Naive thymus-derived CD8-positive, alpha-beta T cell (primary cell): ENCODE results near the gene IL22RA1. TPM values are rescaled to one million over a fixed set of nuclear protein-coding genes. Genes with fewer than 3 reads are reported as not detected.

Source experiments
- ATAC-seq, 2 donors: fragments of 150-1000 bp; cut with Tn5 transposase in 1 of 2; sonication (Bioruptor Pico), chemical (Tn5 transposase) in 1 of 2; 1 replicate in 1 of 2; 2 replicates in 1 of 2; pipeline ENCODE4 v1.10.0; 2021; ENCODE audit warnings: mild to moderate bottlenecking in 2 of 2, moderate library complexity in 2 of 2
- POLR2A ChIA-PET: fragments of 350-600 bp; sonication (Branson Sonifier 250); formaldehyde crosslinking; loops from one replicate; lab custom pipeline; 2021; ENCODE audit warnings: antibody characterized with exemption; lab: Charles Lee
- DNase-seq, 10 donors: peaks; one replicate each; pipeline versions ENCODE4 v3.0.0 to v3.0.0-alpha.2; 2020 to 2022
- H3K27ac Mint-ChIP-seq, 10 donors: one replicate each; pipeline ENCODE4 v1.8.0; 2020 to 2022; ENCODE audit warnings: mild to moderate bottlenecking in 10 of 10, mixed read lengths in 10 of 10, moderate library complexity in 4 of 10, inconsistent platforms in 1 of 10
- H3K27me3 Mint-ChIP-seq, 5 donors: one replicate each; pipeline ENCODE4 v1.8.0; 2021 to 2022; ENCODE audit warnings: mixed read lengths in 5 of 5
- H3K36me3 Mint-ChIP-seq, 3 donors: one replicate each; pipeline ENCODE4 v1.8.0; 2020 to 2022; ENCODE audit warnings: mixed read lengths in 3 of 3, mild to moderate bottlenecking in 2 of 3, inconsistent platforms in 1 of 3
- H3K4me1 Mint-ChIP-seq, 4 donors: one replicate each; pipeline ENCODE4 v1.8.0; 2021 to 2022; ENCODE audit warnings: mixed read lengths in 4 of 4
- H3K4me3 Mint-ChIP-seq, 10 donors: one replicate each; pipeline ENCODE4 v1.8.0; 2020 to 2022; ENCODE audit warnings: mild to moderate bottlenecking in 10 of 10, mixed read lengths in 10 of 10, moderate library complexity in 6 of 10, inconsistent platforms in 1 of 10
- H3K9me3 Mint-ChIP-seq, 9 donors: one replicate each; pipeline ENCODE4 v1.8.0; 2020 to 2022; ENCODE audit warnings: mixed read lengths in 9 of 9, mild to moderate bottlenecking in 3 of 9, inconsistent platforms in 1 of 9, moderate library complexity in 1 of 9
- polyA plus RNA-seq, 3 donors: library from polyadenylated mRNA; unstranded; fragments of 300-500 nt; fragmentation: Illumina TruSeq; gene quantifications; one replicate each; pipeline ENCODE4 v1.2.3, GENCODE V29; 2021
- total RNA-seq, 8 experiments: library from RNA in 2 of 8; stranded (reverse) in 2 of 8; gene quantifications; one replicate each; pipeline ENCODE4 v1.2.3 and lab custom pipeline; 2021 to 2026

The IL22RA1 gene
- total and polyA plus RNA-seq, 5 experiments from 2014 or later: not detected

GRCh38 chr1:24162201-24162600 is 19.3 kb upstream of the IL22RA1 start:
- Mint-ChIP-seq H3K27me3 (peaks cover 0 to 2% (median 0%) of the 10 kb centered on the region in 5 donors), H3K4me1 (peaks cover 0 to 5% (median under 1%) of the 10 kb centered on the region in 4 donors), H3K4me3 (no peak overlapping the region), H3K36me3 (peaks cover 9 to 49% (median 9%) of the 10 kb centered on the region in 3 donors), H3K27ac (peak overlapping the region in 3 of 10 donors; percentile 46 to 65 (median 48)), H3K9me3 (no peaks in the 10 kb centered on the region)
- ATAC-seq: no peak
- no peak for DNase-seq
- POLR2A ChIA-PET: no interaction called here

- POLR2A ChIA-PET: no interaction called here
- H3K4me3 Mint-ChIP-seq: no peak overlapping the region
These were observed 18.3 kb upstream of the IL22RA1 start for GRCh38 chr1:24161270-24161669.

GRCh38 chr1:24159366-24159765 is 16.4 kb upstream of the IL22RA1 start:
- H3K4me1 Mint-ChIP-seq: peaks cover 0 to 5% (median under 1%) of the 10 kb centered on the region in 4 donors
- H3K9me3 Mint-ChIP-seq: no peaks in the 10 kb centered on the region
- no peak overlapping the region for H3K4me3 Mint-ChIP-seq
- peak overlapping the region in 1 of 10 donors; percentile 53 for H3K27ac Mint-ChIP-seq
- H3K36me3 Mint-ChIP-seq: peaks cover 0 to 36% (median 6%) of the 10 kb centered on the region in 3 donors
- no peaks in the 10 kb centered on the region for H3K27me3 Mint-ChIP-seq
- ATAC-seq: no peak
- DNase-seq: no peak
- POLR2A ChIA-PET: no interaction called here

More at GRCh38 chr1:24161270-24161669, 18.3 kb upstream of the IL22RA1 start:
- Mint-ChIP-seq H3K27me3 (peaks cover 0 to 2% (median 0%) of the 10 kb centered on the region in 5 donors), H3K9me3 (no peaks in the 10 kb centered on the region), H3K4me1 (peaks cover 0 to 5% (median under 1%) of the 10 kb centered on the region in 4 donors), H3K36me3 (peaks cover 9 to 45% (median 9%) of the 10 kb centered on the region in 3 donors), H3K27ac (peak overlapping the region in 1 of 10 donors; percentile 43)
- DNase-seq (no peak), ATAC-seq (no peak)

- POLR2A ChIA-PET: no interaction called here
These were observed 15.1 kb upstream of the IL22RA1 start for GRCh38 chr1:24157918-24158481.

GRCh38 chr1:24156542-24157260 is 13.8 kb upstream of the IL22RA1 start:
- Mint-ChIP-seq H3K27me3 (peaks cover 1 to 21% (median 7%) of the 10 kb centered on the region in 5 donors), H3K9me3 (no peaks in the 10 kb centered on the region), H3K27ac (no peak overlapping the region), H3K4me3 (no peak overlapping the region), H3K36me3 (peaks cover 0 to 33% (median 6%) of the 10 kb centered on the region in 3 donors), H3K4me1 (no peaks in the 10 kb centered on the region)
- POLR2A ChIA-PET: no interaction called here
- DNase-seq: no peak
- no peak for ATAC-seq

More at GRCh38 chr1:24157918-24158481, 15.1 kb upstream of the IL22RA1 start:
- Mint-ChIP-seq H3K27ac (no peak overlapping the region), H3K36me3 (peaks cover 0 to 34% (median 6%) of the 10 kb centered on the region in 3 donors), H3K27me3 (peaks cover 0 to 8% (median 3%) of the 10 kb centered on the region in 5 donors), H3K4me3 (no peak overlapping the region), H3K9me3 (no peaks in the 10 kb centered on the region), H3K4me1 (peaks cover 0 to 3% (median under 1%) of the 10 kb centered on the region in 4 donors)
- no peak for ATAC-seq
- DNase-seq: no peak

- no peak overlapping the region for H3K4me3 Mint-ChIP-seq
- H3K27me3 Mint-ChIP-seq: peaks cover 9 to 36% (median 15%) of the 10 kb centered on the region in 5 donors
These were observed 12.3 kb upstream of the IL22RA1 start for GRCh38 chr1:24155011-24155782.

GRCh38 chr1:24154215-24154614 is 11.3 kb upstream of the IL22RA1 start:
- peaks cover 0 to 22% (median 5%) of the 10 kb centered on the region in 3 donors for H3K36me3 Mint-ChIP-seq
- ATAC-seq (no peak), DNase-seq (no peak)
- POLR2A ChIA-PET: no interaction called here
- H3K4me1 Mint-ChIP-seq: peaks cover 8 to 19% (median 12%) of the 10 kb centered on the region in 4 donors
- no peak overlapping the region for H3K4me3 Mint-ChIP-seq
- H3K27ac Mint-ChIP-seq: no peak overlapping the region
- no peaks in the 10 kb centered on the region for H3K9me3 Mint-ChIP-seq
- peaks cover 9 to 46% (median 21%) of the 10 kb centered on the region in 5 donors for H3K27me3 Mint-ChIP-seq

More at GRCh38 chr1:24155011-24155782, 12.3 kb upstream of the IL22RA1 start:
- DNase-seq (no peak), ATAC-seq (no peak)
- Mint-ChIP-seq H3K4me1 (peaks cover 6 to 13% (median 10%) of the 10 kb centered on the region in 4 donors), H3K9me3 (no peaks in the 10 kb centered on the region), H3K27ac (no peak overlapping the region), H3K36me3 (peaks cover 0 to 28% (median 6%) of the 10 kb centered on the region in 3 donors)
- POLR2A ChIA-PET: no interaction called here

GRCh38 chr1:24152631-24153494 is 9.9 kb upstream of the IL22RA1 start:
- peaks cover 8 to 19% (median 12%) of the 10 kb centered on the region in 4 donors for H3K4me1 Mint-ChIP-seq
- no peak for ATAC-seq
- no peak overlapping the region for H3K27ac Mint-ChIP-seq
- POLR2A ChIA-PET: interaction anchor here (0.6 to 0.7 kb wide), 2 partner anchors 266 to 443 kb away, joined by 4 read pairs; no protein-coding TSS in a partner anchor
- H3K27me3 Mint-ChIP-seq: peaks cover 9 to 60% (median 21%) of the 10 kb centered on the region in 5 donors
- peaks cover 0 to 12% (median 5%) of the 10 kb centered on the region in 3 donors for H3K36me3 Mint-ChIP-seq
- H3K4me3 Mint-ChIP-seq: peak overlapping the region in 1 of 10 donors; percentile 45
- H3K9me3 Mint-ChIP-seq: no peaks in the 10 kb centered on the region
- DNase-seq: no peak

GRCh38 chr1:24151175-24151533 is 8.2 kb upstream of the IL22RA1 start:
- peak; percentile 41 to 44 for ATAC-seq
- peak overlapping the region in 1 of 10 donors; percentile 15 for H3K27ac Mint-ChIP-seq
- H3K9me3 Mint-ChIP-seq: no peaks in the 10 kb centered on the region
- DNase-seq: peak in 1 of 10 donors; percentile 19
- peak overlapping the region; percentile 54 to 81 (median 70) for H3K4me3 Mint-ChIP-seq
- H3K4me1 Mint-ChIP-seq: peaks cover 8 to 19% (median 12%) of the 10 kb centered on the region in 4 donors
- POLR2A ChIA-PET: no interaction called here
- H3K36me3 Mint-ChIP-seq: peaks cover 0 to 4% (median under 1%) of the 10 kb centered on the region in 3 donors
- peaks cover 11 to 76% (median 27%) of the 10 kb centered on the region in 5 donors for H3K27me3 Mint-ChIP-seq

GRCh38 chr1:24150234-24151174 is 7.6 kb upstream of the IL22RA1 start:
- DNase-seq (peak; percentile 70 to 92 (median 81)), ATAC-seq (peak; percentile 93 to 98)
- no peaks in the 10 kb centered on the region for H3K9me3 Mint-ChIP-seq
- POLR2A ChIA-PET: interaction anchor here (0.6 to 1.0 kb wide), 2 partner anchors 241 to 352 kb away, joined by 4 read pairs; partner anchors contain the start of gene RCAN3
- H3K27me3 Mint-ChIP-seq: peaks cover 11 to 79% (median 28%) of the 10 kb centered on the region in 5 donors
- H3K36me3 Mint-ChIP-seq: no peaks in the 10 kb centered on the region
- H3K4me1 Mint-ChIP-seq: peaks cover 8 to 19% (median 12%) of the 10 kb centered on the region in 4 donors
- peak overlapping the region; percentile 54 to 81 (median 70) for H3K4me3 Mint-ChIP-seq
- H3K27ac Mint-ChIP-seq: peak overlapping the region in 3 of 10 donors; percentile 15 to 83 (median 79)
